NCI-H748 (cell line): ENCODE measurements around the gene TMEM132D.
"Not testable (repeated sequence)": the region's sequence is repeated elsewhere in the genome, so short reads cannot be mapped to it uniquely, and the experiment has no call there.

ENCODE experiments used
- DNase-seq: peaks from one replicate; lab custom pipeline; 2025; ENCODE audit not compliant: unreplicated experiment; lab: John Stamatoyannopoulos, UW

Gene TMEM132D

GRCh38 chr12:129599406-129599805, 304.4 kb downstream of the TMEM132D start:
- no peak for DNase-seq

- DNase-seq: no peak
Measured at GRCh38 chr12:129594098-129594497, 309.7 kb downstream of the TMEM132D start.

DNA sequence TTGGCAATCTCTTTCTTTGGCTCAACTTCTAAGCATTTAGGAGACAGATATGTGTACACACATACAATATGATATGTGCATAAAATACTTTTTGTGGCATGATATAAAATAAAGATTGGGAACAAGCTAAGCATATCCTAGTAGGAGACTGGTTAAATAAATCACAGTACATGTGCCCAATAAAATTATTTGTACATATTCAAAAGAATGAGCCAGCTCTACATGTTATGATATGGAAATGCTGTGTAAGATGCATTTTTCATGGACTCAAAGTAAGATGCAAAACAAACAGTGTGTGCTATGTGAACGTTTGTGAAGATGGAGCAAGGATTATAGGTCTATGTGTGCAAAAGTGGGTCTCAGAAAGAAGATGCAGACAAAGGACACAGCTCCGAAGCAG, 311.4 kb downstream of the TMEM132D start:
- DNase-seq: no peak

DNA sequence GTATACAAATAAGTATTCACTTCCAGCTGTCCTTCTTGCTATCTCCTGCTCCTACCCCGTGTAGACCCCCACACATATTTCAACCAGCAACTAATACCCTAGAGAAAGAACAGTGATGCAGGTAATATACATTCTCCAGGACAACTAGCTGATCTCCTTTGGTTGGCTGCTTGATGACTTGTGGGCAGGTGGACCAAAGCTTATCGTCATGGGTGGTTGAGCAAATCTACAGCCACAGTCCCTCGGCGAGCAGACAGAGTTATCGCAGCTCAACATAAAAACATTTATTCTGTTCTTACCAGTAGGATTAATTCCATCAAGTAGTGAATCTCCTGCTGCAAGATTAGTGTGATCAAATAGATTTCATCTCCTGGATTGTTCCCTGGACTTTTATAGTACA, 314.3 kb downstream of the TMEM132D start:
- no peak for DNase-seq

DNA sequence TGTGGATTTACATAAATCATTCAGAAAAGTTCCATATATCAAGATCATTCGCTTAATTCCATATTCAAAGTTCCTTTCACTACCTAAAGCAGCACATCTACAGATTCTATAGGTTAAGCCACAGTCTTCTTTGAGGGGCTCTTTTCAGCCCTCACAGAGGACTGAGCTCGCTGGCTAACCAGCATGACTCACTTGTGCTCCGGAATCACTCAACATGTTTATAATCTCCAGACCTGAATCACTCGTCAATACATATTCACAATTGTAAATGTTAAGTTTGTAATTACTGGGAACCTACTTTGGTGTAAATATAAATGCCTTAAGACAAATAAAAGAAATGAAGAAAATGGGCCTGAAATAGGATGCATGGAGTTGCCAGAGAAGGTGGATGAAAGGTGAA, 315.7 kb downstream of the TMEM132D start:
- no peak for DNase-seq

DNA sequence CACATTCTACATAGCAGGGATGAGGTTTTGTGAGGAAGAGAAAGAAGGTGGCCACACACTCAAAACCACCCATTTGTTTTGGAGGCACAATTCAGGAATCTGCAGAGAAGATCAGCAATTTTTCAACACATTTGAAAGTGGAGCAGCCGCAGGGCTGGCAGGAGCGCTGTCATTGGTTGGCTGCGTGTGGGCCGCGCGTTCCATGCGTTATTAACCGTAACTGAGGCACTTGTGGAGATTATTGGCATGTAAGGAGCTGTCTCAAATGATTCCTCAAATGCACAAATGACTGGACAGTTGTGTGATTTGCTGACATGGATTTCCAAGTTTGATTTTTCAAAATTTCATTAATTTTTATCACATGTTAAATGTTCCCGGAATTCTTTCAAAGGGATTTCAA, 318.5 kb downstream of the TMEM132D start:
- no peak for DNase-seq

DNA sequence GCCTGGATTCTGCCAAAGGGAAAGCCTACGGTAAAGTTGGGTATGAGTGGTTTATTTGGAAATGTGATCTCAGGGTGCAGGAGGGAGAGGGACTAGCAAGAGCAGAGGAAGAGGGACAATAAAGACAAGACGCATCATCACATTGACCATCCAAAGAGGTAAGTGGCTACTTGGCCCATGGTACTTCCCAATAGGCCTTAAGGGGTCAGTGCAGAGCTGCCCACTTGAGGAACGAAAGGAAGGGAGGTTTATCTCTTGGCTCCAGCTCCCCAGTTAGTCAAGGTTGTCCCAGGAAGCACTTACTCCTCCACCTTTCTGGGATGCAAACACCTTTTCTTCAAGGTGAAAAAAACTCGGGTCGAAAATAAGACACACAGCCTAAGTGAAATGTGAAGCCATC, 323.9 kb downstream of the TMEM132D start:
- no peak for DNase-seq

GRCh38 chr12:129571901-129572494, 331.8 kb downstream of the TMEM132D start:
- peak; percentile 11 for DNase-seq

- DNase-seq: peak; percentile 20
Measured at GRCh38 chr12:129570796-129571400, 332.9 kb downstream of the TMEM132D start.

DNA sequence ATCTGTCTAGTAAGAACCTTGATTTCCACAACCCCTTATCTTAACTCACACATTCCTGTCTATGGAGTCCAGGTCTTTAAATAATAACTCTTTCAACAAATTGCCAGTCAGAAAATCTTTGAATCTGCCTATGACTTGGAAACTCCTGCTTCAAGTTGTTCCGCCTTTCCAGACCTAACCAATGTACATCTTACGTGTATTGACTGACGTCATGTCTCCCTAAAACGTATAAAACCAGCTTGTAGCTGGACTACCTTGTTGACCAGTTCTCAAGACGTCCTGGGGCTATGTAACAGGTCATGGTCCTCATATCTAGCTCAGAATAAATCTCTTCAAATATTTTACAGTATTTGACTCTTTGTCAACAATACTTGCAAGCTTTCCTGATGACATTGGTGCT, 337.0 kb downstream of the TMEM132D start:
- no peak for DNase-seq

GRCh38 chr12:129564768-129565167, 339.1 kb downstream of the TMEM132D start:
- no peak for DNase-seq

GRCh38 chr12:129563266-129563665, 340.6 kb downstream of the TMEM132D start:
- DNase-seq: no peak

GRCh38 chr12:129561304-129561703, 342.5 kb downstream of the TMEM132D start:
- no peak for DNase-seq

DNA sequence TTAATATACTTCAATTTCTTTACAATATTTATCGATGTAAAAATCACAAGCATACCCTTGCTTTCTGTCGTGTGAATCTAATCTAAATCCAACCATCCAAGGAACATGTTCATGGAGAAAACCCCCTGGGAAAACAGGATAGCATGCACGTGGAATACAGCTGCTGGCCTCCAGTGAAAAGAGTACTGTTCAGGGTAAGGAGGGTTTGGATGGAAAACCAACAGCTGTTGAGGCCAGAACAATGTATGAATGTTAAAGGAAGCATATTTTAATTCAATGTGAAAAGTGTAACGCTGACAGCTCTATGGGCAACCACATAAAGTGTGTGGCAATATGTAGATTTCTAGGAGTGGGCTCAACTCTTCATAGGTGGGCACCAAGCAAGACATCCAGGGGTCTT, 344.0 kb downstream of the TMEM132D start:
- DNase-seq: no peak

- no peak for DNase-seq
Measured at GRCh38 chr12:129558036-129558435, 345.8 kb downstream of the TMEM132D start.

DNA sequence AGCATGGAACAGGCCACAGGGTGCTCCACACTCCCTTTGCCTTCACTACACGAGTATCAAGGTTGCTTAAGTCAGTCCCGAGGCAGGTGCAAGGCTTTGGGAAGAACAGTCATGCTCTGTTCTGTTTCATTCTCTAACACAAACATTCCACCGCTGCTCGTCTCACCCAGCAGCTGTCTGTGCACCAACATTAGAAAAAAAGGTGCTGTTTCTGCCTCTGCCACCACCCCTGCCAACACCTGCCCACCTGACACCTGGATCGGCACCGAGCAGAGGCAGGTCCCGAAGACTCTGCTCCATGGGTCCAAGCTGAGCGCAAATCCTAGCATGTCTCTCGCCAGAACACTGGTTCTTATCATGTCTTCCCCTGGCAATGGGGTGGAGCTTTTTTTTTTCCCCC, 347.7 kb downstream of the TMEM132D start:
- DNase-seq: no peak

- DNase-seq: no peak
Measured at GRCh38 chr12:129552996-129553750, 350.7 kb downstream of the TMEM132D start.

DNA sequence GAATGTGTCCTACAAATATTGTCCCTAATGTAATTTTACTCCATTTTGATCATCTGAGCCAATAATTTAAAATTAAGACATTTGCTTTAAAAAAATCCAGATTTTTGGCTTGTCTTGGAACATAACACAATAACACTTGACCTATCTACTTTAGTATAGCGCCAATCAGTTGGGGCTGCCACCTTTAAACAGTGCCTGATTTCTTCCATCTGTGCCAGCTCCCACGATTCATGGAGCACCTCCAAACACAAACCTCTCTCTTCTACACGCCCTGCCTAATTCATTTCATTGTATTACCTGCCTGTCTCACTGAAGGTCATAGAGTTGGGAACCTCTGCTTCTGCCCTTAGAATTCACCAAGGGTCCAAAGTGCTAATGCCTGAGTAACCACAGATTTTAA, 352.4 kb downstream of the TMEM132D start:
- peak; percentile 53 for DNase-seq

- DNase-seq: peak; percentile 100
Measured at GRCh38 chr12:129550353-129550752, 353.5 kb downstream of the TMEM132D start.

- DNase-seq: peak; percentile 72
Measured at GRCh38 chr12:129549656-129550055, 354.2 kb downstream of the TMEM132D start.

DNA sequence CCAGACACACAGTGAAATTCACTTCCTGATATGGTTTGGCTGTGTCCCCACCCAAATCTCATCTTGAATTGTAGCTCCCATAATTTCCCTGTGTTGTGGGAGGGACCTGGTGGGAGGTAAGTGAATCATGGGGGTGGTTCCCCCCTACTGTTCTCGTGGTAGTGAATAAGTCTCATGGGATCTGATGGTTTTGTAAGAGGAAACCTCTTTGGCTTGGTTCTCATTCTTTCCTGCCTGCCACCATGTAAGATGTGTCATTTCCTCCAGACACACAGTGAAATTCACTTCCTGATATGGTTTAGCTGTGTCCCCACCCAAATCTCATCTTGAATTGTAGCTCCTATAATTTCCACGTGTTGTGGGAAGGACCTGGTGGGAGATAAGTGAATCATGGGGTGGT, 354.8 kb downstream of the TMEM132D start:
- DNase-seq: not testable (repeated sequence)

DNA sequence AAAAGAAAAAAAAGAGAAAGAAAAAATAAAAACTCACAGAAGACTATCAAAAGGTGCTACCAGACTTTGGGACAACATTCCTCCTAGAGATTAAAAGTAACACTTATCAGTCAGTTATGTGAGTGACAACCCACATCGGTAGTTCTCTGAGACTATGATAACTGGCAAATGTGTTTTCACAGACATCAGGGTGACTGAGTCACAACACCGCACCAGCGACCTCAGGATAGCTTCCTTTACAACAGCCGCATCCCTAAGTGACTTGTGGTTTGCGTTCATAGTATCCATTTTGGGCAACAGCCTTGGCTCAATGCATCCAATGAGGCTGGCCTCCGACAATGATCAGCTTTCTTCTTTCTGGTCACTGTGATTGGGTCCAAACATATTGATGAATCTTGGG, 359.1 kb downstream of the TMEM132D start:
- no peak for DNase-seq
